Skin epidermis (tissue), 12 donors: Measurements from ENCODE around the gene SERPINB5.

Experiments
- H3K27ac ChIP-seq, 21 experiments: fragments of 200-600 bp; sonication (generic) in 11 of 21; one replicate each; pipeline ENCODE4 v1.5.0; 2020; ENCODE audit warnings: mild to moderate bottlenecking in 3 of 21, inconsistent platforms in 2 of 21, moderate library complexity in 2 of 21
- H3K4me3 ChIP-seq, 7 experiments: fragments of 200-600 bp; sonication (generic) in 2 of 7; one replicate each; pipeline ENCODE4 v1.5.0; 2020; ENCODE audit warnings: inconsistent platforms in 2 of 7, mild to moderate bottlenecking in 2 of 7, moderate library complexity in 1 of 7

The SERPINB5 gene

GRCh38 chr18:63518178-63519012 lies 41.6 kb downstream of the SERPINB5 start:
- Histone ChIP-seq H3K27ac (no peak overlapping the region), H3K4me3 (no peak overlapping the region)

DNA sequence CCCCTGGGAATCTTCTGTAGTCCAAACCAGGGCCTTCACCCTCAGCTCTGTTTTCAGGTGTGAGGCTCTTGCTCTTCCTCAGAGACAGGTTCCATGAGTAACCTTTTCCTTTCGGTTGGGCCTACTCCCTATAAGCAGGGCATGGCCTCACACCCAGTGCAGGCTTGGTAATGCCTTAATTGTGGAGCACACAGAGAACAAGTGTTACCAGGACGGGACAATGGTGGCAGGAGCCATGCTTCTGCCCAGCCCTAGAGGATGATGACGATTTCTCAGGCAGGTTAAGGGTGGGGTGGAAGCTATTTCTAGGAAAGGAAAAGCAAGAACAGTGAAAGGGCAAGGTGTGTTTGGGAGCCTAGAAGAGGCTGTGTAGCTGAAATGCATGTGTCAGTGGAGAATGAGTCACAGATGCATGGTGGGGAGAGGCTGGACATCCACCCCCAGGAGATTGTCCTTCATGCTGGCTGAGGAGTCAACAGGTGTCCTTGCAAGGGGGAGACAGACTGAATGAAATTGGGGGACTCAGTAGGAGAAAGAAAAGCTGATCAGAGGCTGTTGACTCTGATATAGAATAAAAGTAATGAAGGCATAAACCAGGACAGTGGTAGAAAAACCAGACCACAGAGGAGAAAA lies 43.4 kb downstream of the SERPINB5 start:
- Histone ChIP-seq H3K4me3 (no peak overlapping the region), H3K27ac (peak overlapping the region in 6 of 21 experiments; percentile 4 to 49 (median 24))

DNA sequence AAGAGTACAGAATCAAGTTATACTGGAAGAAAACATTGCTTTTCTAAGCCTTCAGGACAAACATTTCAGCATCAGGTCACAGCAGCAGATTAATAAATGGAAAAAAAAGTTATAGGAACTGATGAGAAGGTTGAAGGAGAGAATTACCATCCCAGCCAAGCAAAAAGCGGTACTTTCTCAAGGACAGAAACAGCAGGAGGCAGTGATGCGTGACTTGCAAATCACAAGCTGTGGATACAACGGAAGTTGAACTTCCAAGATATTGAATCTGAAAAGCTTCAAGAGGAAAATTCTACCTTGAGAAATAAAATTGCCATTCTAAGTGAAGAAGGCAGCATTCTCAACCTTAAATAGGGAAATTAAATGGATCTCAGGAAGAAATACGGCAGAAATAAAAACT lies 46.9 kb downstream of the SERPINB5 start:
- no peak overlapping the region for H3K27ac ChIP-seq
- no peak overlapping the region for H3K4me3 ChIP-seq

DNA sequence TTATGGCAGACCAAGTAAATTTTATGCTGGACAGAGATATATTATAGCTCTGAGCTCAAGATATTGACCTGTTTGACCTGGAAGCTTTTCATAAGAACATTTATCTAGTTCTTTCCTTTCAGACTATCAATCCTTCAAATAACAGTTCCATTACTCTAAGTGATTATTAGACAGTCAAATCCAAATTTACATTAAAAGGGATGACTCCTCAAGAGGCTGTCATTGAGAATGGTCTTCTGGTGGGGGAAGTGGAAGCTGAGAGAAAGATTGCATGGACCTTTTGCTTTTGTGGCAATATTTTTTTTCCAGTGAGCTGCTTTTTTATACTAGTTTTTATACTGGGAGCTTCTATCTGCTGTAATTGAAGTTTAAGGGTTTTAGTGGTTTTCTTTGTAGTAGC lies 50.5 kb downstream of the SERPINB5 start:
- H3K27ac ChIP-seq = no peak overlapping the region
- H3K4me3 ChIP-seq = no peak overlapping the region

GRCh38 chr18:63528863-63529492 lies 52.2 kb downstream of the SERPINB5 start:
- Histone ChIP-seq H3K4me3 (no peak overlapping the region), H3K27ac (no peak overlapping the region)

DNA sequence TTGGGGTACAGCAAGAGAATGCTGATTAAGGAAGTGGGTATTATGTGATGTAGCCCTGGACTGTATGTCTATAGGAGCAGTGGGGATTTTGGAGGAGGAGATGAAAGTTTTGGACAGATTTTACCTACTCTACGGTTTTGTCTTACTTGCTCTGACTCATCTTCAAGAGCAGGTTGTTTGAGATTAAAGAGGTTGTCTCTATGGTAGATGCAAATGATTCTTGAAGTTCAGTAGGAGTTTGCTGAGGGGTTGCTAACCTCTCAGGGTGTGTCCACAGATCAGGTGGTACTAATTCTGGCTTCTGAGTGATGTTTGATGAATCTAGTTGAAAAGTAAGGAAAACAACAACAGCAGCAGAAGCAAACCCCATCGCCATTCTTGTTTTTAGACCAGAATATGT lies 55.7 kb downstream of the SERPINB5 start:
- Histone ChIP-seq H3K27ac (peak overlapping the region in 6 of 21 experiments; percentile 7 to 81 (median 28)), H3K4me3 (no peak overlapping the region)

DNA sequence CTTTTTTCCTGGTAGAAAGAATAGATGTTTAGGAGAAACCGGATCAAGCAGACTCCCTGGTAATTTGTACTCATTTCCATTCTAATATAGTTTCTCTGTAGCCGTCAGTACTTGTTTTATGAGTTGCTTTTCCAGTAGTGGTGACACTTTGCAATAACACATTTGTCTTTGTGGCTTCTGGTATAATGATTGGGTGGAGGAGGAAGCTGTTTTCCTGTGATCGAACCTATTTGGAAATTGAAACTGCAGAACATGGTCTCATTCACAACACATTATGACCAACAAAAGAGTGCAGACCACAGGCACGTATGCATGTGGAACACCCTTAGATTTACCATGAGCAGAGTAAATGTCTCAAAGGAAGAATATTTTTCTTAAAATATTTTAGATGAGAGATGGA lies 57.9 kb downstream of the SERPINB5 start:
- no peak overlapping the region for H3K4me3 ChIP-seq
- H3K27ac ChIP-seq = peak overlapping the region in 14 of 21 experiments; percentile 5 to 81 (median 42)

DNA sequence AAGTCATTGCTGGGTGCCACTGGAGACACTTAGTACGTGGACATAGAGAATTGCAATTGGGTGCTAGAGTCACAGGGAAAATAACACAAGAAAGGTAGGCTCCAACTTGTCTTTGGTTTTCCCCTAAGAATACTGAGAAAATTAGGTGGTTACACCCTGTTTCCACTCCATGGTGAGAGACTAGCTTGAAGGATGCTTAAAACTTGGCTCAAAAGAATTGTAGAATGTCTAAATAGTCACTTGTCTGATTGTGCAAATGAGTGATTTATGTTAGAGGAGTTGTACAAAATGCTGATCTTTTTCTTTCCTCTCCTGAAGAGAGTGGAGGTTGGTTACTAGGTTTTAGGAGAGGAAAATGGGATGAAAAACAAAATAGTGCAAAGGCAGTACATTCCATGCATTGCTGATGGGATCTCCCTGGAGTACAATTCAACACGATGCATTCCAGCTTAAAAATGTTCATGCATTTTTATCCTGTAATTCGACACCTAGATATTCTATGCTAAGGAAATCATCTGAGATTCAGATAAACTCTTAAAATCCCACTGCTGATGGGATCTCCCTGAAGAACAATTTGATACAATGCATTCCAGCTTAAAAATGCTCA lies 63.2 kb downstream of the SERPINB5 start:
- Histone ChIP-seq H3K27ac (no peak overlapping the region), H3K4me3 (no peak overlapping the region)

DNA sequence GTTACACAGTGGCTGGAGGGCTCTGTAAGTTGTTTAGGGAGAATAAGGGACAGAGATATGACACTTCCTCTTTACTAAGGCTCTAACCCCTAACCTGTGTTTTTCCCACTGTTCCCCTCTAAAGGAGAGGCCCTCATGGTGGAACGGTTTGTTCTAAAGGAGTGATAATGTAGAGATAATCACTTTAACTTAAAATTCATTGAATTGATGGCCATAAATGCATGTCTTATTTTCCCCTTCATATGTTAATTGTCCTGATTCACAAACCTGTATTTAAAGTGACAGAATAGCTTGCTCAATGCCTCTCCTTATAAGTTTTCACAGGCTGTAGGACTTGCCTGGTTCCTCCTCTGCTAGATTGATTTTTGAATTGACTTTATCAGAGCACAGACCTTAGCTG lies 65.3 kb downstream of the SERPINB5 start, which contains the start of gene SERPINB12:
Gene SERPINB12, plus strand, starts transcription at position 301 of the 400 bp plus-strand sequence. CDS start 13,791 bp downstream, outside the sequence.
- H3K4me3 ChIP-seq = no peak within 1 kb of the TSS
- peak within 1 kb of the TSS in 1 of 21 experiments; percentile 18 for H3K27ac ChIP-seq

GRCh38 chr18:63544017-63544416 lies 67.3 kb downstream of the SERPINB5 start:
- Histone ChIP-seq H3K27ac (peak overlapping the region in 1 of 21 experiments; percentile 7), H3K4me3 (no peak overlapping the region)

DNA sequence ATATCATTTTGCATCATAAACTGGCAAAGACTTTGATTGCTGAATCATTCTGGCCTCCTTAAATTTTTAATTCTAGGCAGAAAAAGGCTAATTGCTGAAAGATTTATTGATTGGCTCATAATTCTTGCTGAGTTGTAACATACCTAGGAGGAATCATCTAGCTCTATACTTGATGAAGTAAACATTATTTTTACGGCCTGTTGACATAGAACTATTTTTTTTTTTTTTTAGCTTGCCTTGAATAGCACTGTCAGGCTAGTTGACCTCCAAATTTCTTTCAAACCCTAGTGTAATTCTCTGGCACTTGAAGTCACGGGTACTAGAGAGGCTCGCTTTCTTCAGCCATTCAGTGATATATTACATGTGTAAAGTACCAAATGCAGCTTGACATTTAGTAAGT lies 68.2 kb downstream of the SERPINB5 start:
- Histone ChIP-seq H3K4me3 (no peak overlapping the region), H3K27ac (no peak overlapping the region)

DNA sequence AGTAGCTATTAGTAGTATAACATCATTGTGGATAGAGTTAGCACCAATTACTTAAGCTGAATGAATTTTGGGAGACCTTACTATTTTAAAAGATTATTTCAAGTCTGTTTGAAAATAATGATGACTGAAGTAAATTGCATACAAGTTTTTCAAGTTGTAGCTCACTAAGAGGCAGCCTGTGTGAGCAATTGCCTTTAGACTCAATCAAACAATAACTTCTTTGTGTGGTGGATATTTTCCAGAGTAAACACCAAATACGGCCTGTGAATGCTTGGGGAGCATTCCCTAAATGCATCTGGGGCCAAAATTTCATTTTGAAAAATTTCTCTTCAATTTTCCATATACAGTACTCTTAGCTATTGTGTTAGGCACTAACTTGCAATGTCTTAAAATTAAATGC lies 73.3 kb downstream of the SERPINB5 start:
- H3K4me3 ChIP-seq = no peak overlapping the region
- H3K27ac ChIP-seq = peak overlapping the region in 7 of 21 experiments; percentile 10 to 68 (median 53)

- Histone ChIP-seq H3K27ac (peak overlapping the region in 2 of 21 experiments; percentile 42 to 75), H3K4me3 (no peak overlapping the region)
These were observed 75.0 kb downstream of the SERPINB5 start for GRCh38 chr18:63551769-63552168.

GRCh38 chr18:63552581-63552980 lies 75.8 kb downstream of the SERPINB5 start:
- peak overlapping the region in 12 of 21 experiments; percentile 5 to 75 (median 34) for H3K27ac ChIP-seq
- H3K4me3 ChIP-seq = no peak overlapping the region

DNA sequence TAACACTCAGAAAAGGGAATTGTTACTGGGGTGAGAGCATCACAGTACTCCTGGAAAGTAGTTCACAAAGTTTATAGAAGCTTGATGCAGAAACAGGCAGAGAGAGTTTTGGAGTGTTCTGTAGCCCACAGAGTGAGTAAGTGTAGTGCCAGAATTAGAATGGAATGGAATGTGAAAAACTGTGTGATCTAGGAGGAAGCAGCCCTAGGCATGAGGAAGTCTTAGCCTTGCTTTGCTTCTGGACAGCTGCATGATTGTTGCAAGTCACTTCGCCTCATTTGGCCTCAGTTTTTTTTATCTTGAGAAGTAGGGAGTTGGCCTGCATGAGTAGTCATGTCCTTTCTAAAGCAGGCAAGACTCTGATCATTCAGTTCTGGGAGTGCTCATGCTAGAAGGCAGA lies 76.3 kb downstream of the SERPINB5 start:
- Histone ChIP-seq H3K27ac (peak overlapping the region in 15 of 21 experiments; percentile 6 to 75 (median 39)), H3K4me3 (no peak overlapping the region)
